Heart left ventricle (tissue), 16 donors: ENCODE results near the gene PTBP1. TPM values are rescaled to one million over a fixed set of nuclear protein-coding genes. Genes with fewer than 3 reads are reported as not detected.

Experiments used
- ATAC-seq, 4 donors: fragments of 200-7000 bp; cut with Tn5 transposase; one replicate each; pipeline ENCODE4 v1.9.1; 2020 to 2022; ENCODE audit warnings: moderate library complexity in 4 of 4, mild to moderate bottlenecking in 3 of 4, moderate number of reproducible peaks in 1 of 4
- DNase-seq, 5 donors: peaks; one replicate each; pipeline ENCODE4 v3.0.0-alpha.2; 2020
- H3K27ac ChIP-seq, 12 donors: fragments of 200-600 bp; sonication (generic) in 4 of 12; one replicate each; pipeline versions ENCODE4 v1.5.0 to v1.8.0; 2016 to 2022; ENCODE audit warnings: mild to moderate bottlenecking in 2 of 12
- H3K27me3 ChIP-seq, 9 donors: fragments of 200-600 bp; sonication (generic) in 2 of 9; one replicate each; pipeline versions ENCODE4 v1.5.1 to v1.8.0; 2016 to 2022; ENCODE audit warnings: mild to moderate bottlenecking in 3 of 9
- H3K36me3 ChIP-seq, 9 donors: fragments of 200-600 bp; sonication (generic) in 2 of 9; one replicate each; pipeline versions ENCODE4 v1.5.0 to v1.8.0; 2018 to 2022; ENCODE audit warnings: mild to moderate bottlenecking in 2 of 9
- H3K4me1 ChIP-seq, 12 donors: fragments of 200-600 bp; sonication (generic) in 4 of 12; one replicate each; pipeline versions ENCODE4 v1.5.0 to v1.8.0; 2016 to 2022; ENCODE audit warnings: mild to moderate bottlenecking in 3 of 12
- H3K4me3 ChIP-seq, 12 donors: fragments of 200-600 bp; sonication (generic) in 4 of 12; one replicate each; pipeline versions ENCODE4 v1.5.0 to v1.8.0; 2017 to 2022; ENCODE audit warnings: mild to moderate bottlenecking in 9 of 12, moderate library complexity in 4 of 12
- H3K9me3 ChIP-seq, 12 donors: fragments of 200-600 bp; sonication (generic) in 4 of 12; one replicate each; pipeline versions ENCODE4 v1.5.0 to v1.8.0; 2016 to 2022; ENCODE audit warnings: mild to moderate bottlenecking in 1 of 12
- POLR2A ChIP-seq, 2 donors: fragments of 450-650 bp; IDR thresholded peaks; one replicate each; pipeline ENCODE4 v1.6.1; 2017; ENCODE audit warnings: antibody characterized with exemption in 2 of 2, mild to moderate bottlenecking in 2 of 2, moderate library complexity in 2 of 2
- WGBS, 4 donors: extraction: QIAGEN DNeasy Blood & Tissue Kit in 2 of 4; methylation state at CpG; one replicate each; pipeline versions ENCODE4 v1.1.5 to v1.1.7; 2013 to 2018; 5-methylcytosine and 5-hydroxymethylcytosine counted together
- intact Hi-C, 10 donors: fragments of 100-400 bp; cut with DNase I; formaldehyde crosslinking; loops; one replicate each; pipeline versions ENCODE4 v1.11.1 to v1.14.2; 2022
- microRNA counts, 2 donors: library from miRNA; unstranded; fragments of <30 nt; microRNA quantifications; one replicate each; lab custom pipeline; 2016
- microRNA-seq, 4 donors: library from miRNA; unstranded; fragments of <30 nt; microRNA quantifications; one replicate each; pipeline versions ENCODE4 to v1.2.0, GENCODE V29; 2017 to 2020
- polyA plus RNA-seq, 2 donors: library from polyadenylated mRNA; stranded (reverse); fragments of 200-250 nt; gene quantifications; one replicate each; pipeline ENCODE4 v1.2.3, GENCODE V29; 2013
- total RNA-seq, 9 donors: library from RNA; depleted of rRNA in 2 of 9; stranded (reverse); fragments of >200 nt in 2 of 9; fragmentation: NEBNext Ultra II Directional in 3 of 9; extraction: Animal tissue kit (Norgen Biotek cat#: 25700) in 3 of 9; gene quantifications; one replicate each; pipeline versions ENCODE4 v1.1.0 to v1.2.4, GENCODE V29; 2016 to 2023
- TF ChIP-seq, protein P1 (sequence below), 12 donors: fragments of 200-600 bp; sonication (generic) in 4 of 12; IDR thresholded peaks; one replicate each; pipeline versions ENCODE4 v1.5.0 to v1.8.0; 2018 to 2022; ENCODE audit warnings: antibody characterized with exemption in 12 of 12, mild to moderate bottlenecking in 5 of 12
- donor health status: ischemic (EF 13 %, LVEDD 7.1; RV severe dilation, severe dysfunction).
- donor health status: healthy with polysubstance abuse.
- donor health status: DM: no; HTN: yes; CAD: no.
- donor health status: DM: no; HTN: no; CAD: no.
- donor health status: ischemic (EF 25% LVEDD 6.9; RV normal size, moderate dysfunction).
- donor health status: ischemic (EF 25% LVEDD 5.7; RV mildly dilated, moderate dysfunction).
- donor health status: healthy.
- donor health status: DM: yes; HTN: yes; CAD: no.
- donor health status: ischemic (EF 35%, LVEDD 5.7; RV mildly dilated, moderate dysfunction).
- donor health status: nonischemic (EF 11% LVEDD 7.7; RV severe dilation, severe dysfunction).
- donor health status: DM: yes; HTN: yes; CAD: no.
- donor health status: PGD.
- donor health status: ischemic (EF 29% LVEDD 5.4; RV normal size, mild dysfunction).
- donor health status: nonischemic (EF 23%, LVEDD 6.1; RV moderate dilation, normal function).

The PTBP1 gene
- total and polyA plus RNA-seq, 11 donors: 39.2 to 144 (median 55.1) TPM

GRCh38 chr19:858868-859843 lies 61.9 kb downstream of the PTBP1 start, which contains the start of gene CFD:
TSS of gene CFD (plus strand) at chr19:859664. CDS start at chr19:859690, 26 bp downstream.
- Histone ChIP-seq H3K4me3 (peak within 1 kb of the TSS; percentile 13 to 59 (median 44)), H3K9me3 (no peaks in the 10 kb centered on the region), H3K27ac (peak within 1 kb of the TSS; percentile 40 to 82 (median 74)), H3K36me3 (no peaks in the 10 kb centered on the region), H3K4me1 (peaks cover 0 to 40% (median 3%) of the 10 kb centered on the region in 12 donors), H3K27me3 (peaks cover 0 to 48% (median 17%) of the 10 kb centered on the region in 9 donors)
- intact Hi-C loops: loop anchor here in 9 of 10 donors (5.0 to 10.0 kb wide), 5 partner anchors 63 to 123 kb away; partner anchors contain the start of gene WDR18 (in 2 of the 9)
- ATAC-seq (peak; percentile 43 to 69 (median 60)), DNase-seq (peak; percentile 60 to 89 (median 72))
- TF ChIP-seq POLR2A (IDR thresholded peaks at IDR 0.05): peak in 1 of 2 donors; percentile 67
- TF ChIP-seq, protein P1, sequence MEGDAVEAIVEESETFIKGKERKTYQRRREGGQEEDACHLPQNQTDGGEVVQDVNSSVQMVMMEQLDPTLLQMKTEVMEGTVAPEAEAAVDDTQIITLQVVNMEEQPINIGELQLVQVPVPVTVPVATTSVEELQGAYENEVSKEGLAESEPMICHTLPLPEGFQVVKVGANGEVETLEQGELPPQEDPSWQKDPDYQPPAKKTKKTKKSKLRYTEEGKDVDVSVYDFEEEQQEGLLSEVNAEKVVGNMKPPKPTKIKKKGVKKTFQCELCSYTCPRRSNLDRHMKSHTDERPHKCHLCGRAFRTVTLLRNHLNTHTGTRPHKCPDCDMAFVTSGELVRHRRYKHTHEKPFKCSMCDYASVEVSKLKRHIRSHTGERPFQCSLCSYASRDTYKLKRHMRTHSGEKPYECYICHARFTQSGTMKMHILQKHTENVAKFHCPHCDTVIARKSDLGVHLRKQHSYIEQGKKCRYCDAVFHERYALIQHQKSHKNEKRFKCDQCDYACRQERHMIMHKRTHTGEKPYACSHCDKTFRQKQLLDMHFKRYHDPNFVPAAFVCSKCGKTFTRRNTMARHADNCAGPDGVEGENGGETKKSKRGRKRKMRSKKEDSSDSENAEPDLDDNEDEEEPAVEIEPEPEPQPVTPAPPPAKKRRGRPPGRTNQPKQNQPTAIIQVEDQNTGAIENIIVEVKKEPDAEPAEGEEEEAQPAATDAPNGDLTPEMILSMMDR (IDR thresholded peaks at IDR 0.05): no peak
- 40 to 51% (median 45%) methylated on average over 18 to 24 of the region's 24 CpGs for WGBS, 4 donors

- intact Hi-C loops: loop anchor here in 6 of 10 donors (5.0 to 10.0 kb wide), 4 partner anchors 51 to 124 kb away; partner anchors contain the start of genes R3HDM4 (in 3 of the 6) and WDR18 (in 1 of the 6)
- no peaks in the 10 kb centered on the region for H3K36me3 ChIP-seq
- H3K4me1 ChIP-seq: peaks cover 0 to 42% (median 4%) of the 10 kb centered on the region in 12 donors
- H3K27ac ChIP-seq: no peak overlapping the region
- TF ChIP-seq, protein P1 (IDR thresholded peaks at IDR 0.05): no peak
- TF ChIP-seq POLR2A (IDR thresholded peaks at IDR 0.05): no peak
- peaks cover 0 to 48% (median 17%) of the 10 kb centered on the region in 9 donors for H3K27me3 ChIP-seq
- peak overlapping the region in 6 of 12 donors; percentile 40 to 59 (median 56) for H3K4me3 ChIP-seq
- 62 to 71% (median 68%) methylated on average over 11 to 35 of the region's 35 CpGs for WGBS, 4 donors
- no peak for ATAC-seq
- no peaks in the 10 kb centered on the region for H3K9me3 ChIP-seq
- DNase-seq: no peak
Observed at GRCh38 chr19:861141-861755, 64.0 kb downstream of the PTBP1 start.

MicroRNAs encoded within 50 kb of the gene (microRNA counts, 767-probe panel; counts per million panel counts)
- microRNA hsa-miR-3187-3p (lab: Ali Mortazavi, UCI): 1,754 to 1,860 counts per million in 2 donors

Small RNA genes lying within 50 kb of the gene (microRNA-seq; reads per million reads assigned to microRNA genes)
- gene MIR3187 (1.3 to 3.6 (median 2.0) reads per million in 4 donors), gene MIR4745 (1.2 to 6.0 (median 2.9) reads per million in 4 donors)

Other genes starting within 250 kb of the PTBP1 start
- gene BSG, start 224.9 kb upstream of the PTBP1 start, total RNA-seq: 1,000 to 10,000 TPM; 1,160 to 2,590 (median 1,462) TPM
- gene BSG, start 224.9 kb upstream of the PTBP1 start, polyA plus RNA-seq: 1,000 to 10,000 TPM in 1 of 2 donors, 100 to 1,000 TPM in 1; 727 to 2,989 TPM
- 10 to 100 TPM in 7 of 9 donors, 1 to 10 TPM in 2; 4.1 to 27.4 (median 15.4) TPM for gene HCN2, start 207.6 kb upstream of the PTBP1 start, total RNA-seq
- gene HCN2, start 207.6 kb upstream of the PTBP1 start, polyA plus RNA-seq: 10 to 100 TPM in 1 of 2 donors, 1 to 10 TPM in 1; 4.8 to 22.4 TPM
- 10 to 100 TPM; 32.0 to 78.0 (median 41.5) TPM for gene POLRMT, start 163.9 kb upstream of the PTBP1 start, total RNA-seq
- gene POLRMT, start 163.9 kb upstream of the PTBP1 start, polyA plus RNA-seq: 10 to 100 TPM; 38.8 to 75.2 TPM
- gene FGF22, start 157.6 kb upstream of the PTBP1 start, total RNA-seq: under 1 TPM in 3 of 9 donors, not detected in 6; 0.16 to 0.36 (median 0.20) TPM
- under 1 TPM; 0.07 to 0.11 TPM for gene FGF22, start 157.6 kb upstream of the PTBP1 start, polyA plus RNA-seq
- 100 to 1,000 TPM in 1 of 9 donors, 10 to 100 TPM in 8; 21.6 to 105 (median 29.4) TPM for gene RNF126, start 134.2 kb upstream of the PTBP1 start, total RNA-seq
- gene RNF126, start 134.2 kb upstream of the PTBP1 start, polyA plus RNA-seq: 10 to 100 TPM; 23.5 to 45.2 TPM
- gene FSTL3, start 121.1 kb upstream of the PTBP1 start, total RNA-seq: 100 to 1,000 TPM in 4 of 9 donors, 10 to 100 TPM in 5; 41.7 to 347 (median 99.9) TPM
- 100 to 1,000 TPM; 131 to 376 TPM for gene FSTL3, start 121.1 kb upstream of the PTBP1 start, polyA plus RNA-seq
- not detected for gene PRSS57, start 102.0 kb upstream of the PTBP1 start, total RNA-seq
- gene PRSS57, start 102.0 kb upstream of the PTBP1 start, polyA plus RNA-seq: not detected
- gene PALM, start 88.5 kb upstream of the PTBP1 start, total RNA-seq: 10 to 100 TPM; 13.5 to 42.3 (median 23.3) TPM
- 10 to 100 TPM; 15.7 to 23.8 TPM for gene PALM, start 88.5 kb upstream of the PTBP1 start, polyA plus RNA-seq
- 1 to 10 TPM in 1 of 9 donors, not detected in 8; 1.1 TPM for gene MISP, start 46.3 kb upstream of the PTBP1 start, total RNA-seq
- gene MISP, start 46.3 kb upstream of the PTBP1 start, polyA plus RNA-seq: under 1 TPM in 1 of 2 donors, not detected in 1; 0.06 TPM
- under 1 TPM in 3 of 9 donors, not detected in 6; 0.10 to 0.50 (median 0.14) TPM for gene PLPPR3, start 24.5 kb downstream of the PTBP1 start, total RNA-seq
- not detected for gene PLPPR3, start 24.5 kb downstream of the PTBP1 start, polyA plus RNA-seq
- 1 to 10 TPM in 1 of 9 donors, under 1 TPM in 1, not detected in 7; 0.20 to 3.3 TPM for gene AZU1, start 30.4 kb downstream of the PTBP1 start, total RNA-seq
- gene AZU1, start 30.4 kb downstream of the PTBP1 start, polyA plus RNA-seq: under 1 TPM in 1 of 2 donors, not detected in 1; 0.11 TPM
- gene PRTN3, start 43.5 kb downstream of the PTBP1 start, total RNA-seq: under 1 TPM in 1 of 9 donors, not detected in 8; 0.40 TPM
- under 1 TPM in 1 of 2 donors, not detected in 1; 0.11 TPM for gene PRTN3, start 43.5 kb downstream of the PTBP1 start, polyA plus RNA-seq
- 1 to 10 TPM in 2 of 9 donors, under 1 TPM in 2, not detected in 5; 0.42 to 1.8 (median 1.3) TPM for gene ELANE, start 54.9 kb downstream of the PTBP1 start, total RNA-seq
- gene ELANE, start 54.9 kb downstream of the PTBP1 start, polyA plus RNA-seq: 1 to 10 TPM in 1 of 2 donors, under 1 TPM in 1; 0.53 to 1.4 TPM
- gene CFD, start 62.2 kb downstream of the PTBP1 start, total RNA-seq: 100 to 1,000 TPM in 4 of 9 donors, 10 to 100 TPM in 5; 24.2 to 586 (median 84.5) TPM
- 100 to 1,000 TPM; 123 to 262 TPM for gene CFD, start 62.2 kb downstream of the PTBP1 start, polyA plus RNA-seq
- 10 to 100 TPM; 17.5 to 41.9 (median 28.5) TPM for gene MED16, start 95.7 kb downstream of the PTBP1 start, total RNA-seq
- gene MED16, start 95.7 kb downstream of the PTBP1 start, polyA plus RNA-seq: 10 to 100 TPM; 19.8 to 25.6 TPM
- not detected for gene RNU6-9, start 96.0 kb downstream of the PTBP1 start, total RNA-seq
- gene RNU6-9, start 96.0 kb downstream of the PTBP1 start, polyA plus RNA-seq: not detected
- gene R3HDM4, start 115.8 kb downstream of the PTBP1 start, total RNA-seq: 10 to 100 TPM; 17.1 to 35.5 (median 23.8) TPM
- gene R3HDM4, start 115.8 kb downstream of the PTBP1 start, polyA plus RNA-seq: 10 to 100 TPM; 30.4 to 47.1 TPM
- gene KISS1R, start 119.9 kb downstream of the PTBP1 start, total RNA-seq: not detected
- gene KISS1R, start 119.9 kb downstream of the PTBP1 start, polyA plus RNA-seq: not detected
- 10 to 100 TPM in 1 of 9 donors, 1 to 10 TPM in 8; 1.9 to 15.7 (median 5.8) TPM for gene ARID3A, start 128.6 kb downstream of the PTBP1 start, total RNA-seq
- gene ARID3A, start 128.6 kb downstream of the PTBP1 start, polyA plus RNA-seq: 1 to 10 TPM; 3.9 to 5.9 TPM
- gene WDR18, start 186.9 kb downstream of the PTBP1 start, total RNA-seq: 10 to 100 TPM; 15.6 to 36.3 (median 19.2) TPM
- gene WDR18, start 186.9 kb downstream of the PTBP1 start, polyA plus RNA-seq: 10 to 100 TPM; 31.9 to 34.5 TPM
- gene GRIN3B, start 203.0 kb downstream of the PTBP1 start, total RNA-seq: under 1 TPM in 2 of 9 donors, not detected in 7; 0.09 to 0.51 TPM
- gene GRIN3B, start 203.0 kb downstream of the PTBP1 start, polyA plus RNA-seq: under 1 TPM in 1 of 2 donors, not detected in 1; 0.01 TPM
- 100 to 1,000 TPM in 7 of 9 donors, 10 to 100 TPM in 2; 95.1 to 189 (median 112) TPM for gene TMEM259, start 223.7 kb downstream of the PTBP1 start, total RNA-seq
- 100 to 1,000 TPM; 131 to 148 TPM for gene TMEM259, start 223.7 kb downstream of the PTBP1 start, polyA plus RNA-seq
- gene RNU6-2, start 224.1 kb downstream of the PTBP1 start, total RNA-seq: not detected
- not detected for gene RNU6-2, start 224.1 kb downstream of the PTBP1 start, polyA plus RNA-seq
- 10 to 100 TPM; 26.2 to 98.5 (median 61.6) TPM for gene CNN2, start 229.2 kb downstream of the PTBP1 start, total RNA-seq
- 10 to 100 TPM; 43.8 to 45.3 TPM for gene CNN2, start 229.2 kb downstream of the PTBP1 start, polyA plus RNA-seq
- gene ABCA7, start 242.7 kb downstream of the PTBP1 start, total RNA-seq: 10 to 100 TPM in 4 of 9 donors, 1 to 10 TPM in 5; 5.9 to 12.4 (median 9.2) TPM
- 1 to 10 TPM; 2.9 to 8.8 TPM for gene ABCA7, start 242.7 kb downstream of the PTBP1 start, polyA plus RNA-seq